D721Med (cell line): ENCODE data around the gene ADAMTS9.

ENCODE experiments used
- DNase-seq: peaks from one replicate; pipeline ENCODE4 v3.0.0; 2011; ENCODE audit warnings: low spot score; ENCODE audit not compliant: insufficient read length
- FAIRE-seq: peaks from 2 replicates; lab custom pipeline; 2011; peaks lifted over from hg19 to GRCh38; lab: Jason Lieb, UNC
- CTCF ChIP-seq: IDR thresholded peaks from 2 replicates; pipeline ENCODE4 v1.5.1; 2012; ENCODE audit warnings: mild to moderate bottlenecking, control low read depth; ENCODE audit not compliant: insufficient read depth; ENCODE audit errors: missing control alignments

The ADAMTS9 gene

GRCh38 chr3:64556046-64556445 lies 131.8 kb downstream of the ADAMTS9 start:
- no peak for TF ChIP-seq CTCF
- FAIRE-seq (no peak), DNase-seq (no peak)

- DNase-seq (no peak), FAIRE-seq (no peak)
- TF ChIP-seq CTCF = no peak
Observed at GRCh38 chr3:64555351-64555750, 132.4 kb downstream of the ADAMTS9 start.

- TF ChIP-seq CTCF = no peak
- no peak for DNase-seq
- FAIRE-seq = no peak
Observed at GRCh38 chr3:64554096-64554920, 133.5 kb downstream of the ADAMTS9 start.

- no peak for TF ChIP-seq CTCF
- FAIRE-seq = no peak
- DNase-seq = no peak
Observed at GRCh38 chr3:64552966-64553365, 134.8 kb downstream of the ADAMTS9 start.

GRCh38 chr3:64552160-64552559 lies 135.6 kb downstream of the ADAMTS9 start:
- DNase-seq (no peak), FAIRE-seq (no peak)
- TF ChIP-seq CTCF = no peak

GRCh38 chr3:64551697-64552096 lies 136.1 kb downstream of the ADAMTS9 start:
- TF ChIP-seq CTCF = no peak
- no peak for FAIRE-seq
- no peak for DNase-seq

GRCh38 chr3:64550745-64551144 lies 137.1 kb downstream of the ADAMTS9 start:
- no peak for DNase-seq
- no peak for TF ChIP-seq CTCF
- FAIRE-seq = no peak
